Parathyroid adenoma (tissue), 2 donors: ENCODE data around the gene DPM2.
A peak's percentile ranks its signal among the peaks of the same experiment; 100 is the strongest.

Experiments
- H2AFZ ChIP-seq: fragments of 300-600 bp; sonication (generic); one replicate; pipeline ENCODE4 v1.7.0; 2017; ENCODE audit warnings: antibody characterized with exemption, mild to moderate bottlenecking
- H3K27ac ChIP-seq: fragments of 300-600 bp; sonication (generic); one replicate; pipeline ENCODE4 v1.7.0; 2017
- H3K27me3 ChIP-seq: fragments of 300-600 bp; sonication (generic); one replicate; pipeline ENCODE4 v1.7.0; 2017; ENCODE audit warnings: low read length; ENCODE audit not compliant: control insufficient read depth, insufficient read depth
- H3K36me3 ChIP-seq: fragments of 300-600 bp; sonication (generic); one replicate; pipeline ENCODE4 v1.7.0; 2017; ENCODE audit warnings: low read length; ENCODE audit not compliant: control insufficient read depth, insufficient read depth
- H3K4me1 ChIP-seq: fragments of 300-600 bp; sonication (generic); one replicate; pipeline ENCODE4 v1.7.0; 2017; ENCODE audit warnings: control low read depth
- H3K4me2 ChIP-seq: fragments of 300-600 bp; sonication (generic); one replicate; pipeline ENCODE4 v1.7.0; 2017; ENCODE audit warnings: low read length
- H3K4me3 ChIP-seq: fragments of 300-600 bp; sonication (generic); one replicate; pipeline ENCODE4 v1.7.0; 2017; ENCODE audit warnings: low read depth, low read length
- H3K79me2 ChIP-seq: fragments of 300-600 bp; sonication (generic); one replicate; pipeline ENCODE4 v1.7.0; 2017; ENCODE audit warnings: control low read depth
- H3K9ac ChIP-seq: fragments of 300-600 bp; sonication (generic); one replicate; pipeline ENCODE4 v1.7.0; 2017; ENCODE audit warnings: mild to moderate bottlenecking
- H3K9me3 ChIP-seq: fragments of 300-600 bp; sonication (generic); one replicate; pipeline ENCODE4 v1.7.0; 2017; ENCODE audit warnings: low read length; ENCODE audit not compliant: control insufficient read depth
- CTCF ChIP-seq: fragments of 300-600 bp; sonication (generic); IDR thresholded peaks from one replicate; pipeline ENCODE4 v1.7.0; 2017; ENCODE audit warnings: antibody characterized with exemption, mild to moderate bottlenecking
- donor health status: primary hyperparathyroidism.

DPM2 gene

GRCh38 chr9:127925959-127926905 lies 11.4 kb downstream of the DPM2 start:
- Histone ChIP-seq H3K79me2 (no peaks in the 10 kb centered on the region), H3K4me2 (peak overlapping the region; percentile 74), H3K4me3 (peak overlapping the region; percentile 38), H3K4me1 (peaks cover 5% of the 10 kb centered on the region), H3K27me3 (no peaks in the 10 kb centered on the region), H3K9ac (no peak overlapping the region), H3K9me3 (no peaks in the 10 kb centered on the region), H2AFZ (peak overlapping the region; percentile 70), H3K36me3 (no peaks in the 10 kb centered on the region), H3K27ac (no peak overlapping the region)
- no peak for TF ChIP-seq CTCF

DNA sequence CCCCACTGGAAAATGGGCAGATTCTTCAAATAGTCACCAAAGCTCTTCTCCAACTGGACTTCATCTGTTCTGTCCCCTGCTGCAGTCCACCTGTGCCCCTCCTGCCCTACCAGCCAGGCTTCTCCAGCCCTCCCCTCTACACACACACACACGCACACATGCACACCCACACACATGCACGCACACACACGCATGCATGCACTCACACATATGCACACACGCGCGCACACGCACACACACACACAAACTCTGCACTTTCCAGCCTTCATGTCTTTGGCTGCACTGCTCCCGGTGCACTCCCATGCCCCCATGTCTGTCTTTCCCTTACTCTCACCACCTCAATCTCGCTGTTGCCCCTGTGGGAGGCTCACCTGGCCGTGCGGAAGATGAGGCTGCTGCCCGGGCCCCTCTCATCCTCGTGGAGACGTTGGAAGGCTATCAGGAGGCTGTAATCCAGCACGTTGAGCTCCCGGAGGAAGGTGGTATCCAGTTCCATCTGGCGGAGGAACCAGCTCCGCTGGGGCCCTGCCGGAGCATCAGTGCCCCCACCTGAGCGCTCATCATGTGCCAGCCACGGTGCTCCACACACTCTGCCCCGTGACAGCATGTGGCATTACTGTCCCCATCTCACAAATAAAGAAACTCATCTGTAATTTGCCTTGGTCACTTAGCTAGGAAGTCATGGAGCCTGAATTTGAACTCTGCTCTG lies 12.8 kb downstream of the DPM2 start:
- no peaks in the 10 kb centered on the region for H3K36me3 ChIP-seq
- H3K4me3 ChIP-seq: no peak overlapping the region
- TF ChIP-seq CTCF: no peak
- H3K9ac ChIP-seq: no peak overlapping the region
- no peaks in the 10 kb centered on the region for H3K79me2 ChIP-seq
- H3K4me2 ChIP-seq: no peak overlapping the region
- H2AFZ ChIP-seq: no peak overlapping the region
- no peaks in the 10 kb centered on the region for H3K27me3 ChIP-seq
- no peak overlapping the region for H3K27ac ChIP-seq
- H3K4me1 ChIP-seq: peaks cover 3% of the 10 kb centered on the region
- no peaks in the 10 kb centered on the region for H3K9me3 ChIP-seq

GRCh38 chr9:127923771-127924170 lies 13.9 kb downstream of the DPM2 start:
- peaks cover 8% of the 10 kb centered on the region for H3K4me1 ChIP-seq
- H3K9ac ChIP-seq: no peak overlapping the region
- H3K4me2 ChIP-seq: no peak overlapping the region
- no peaks in the 10 kb centered on the region for H3K9me3 ChIP-seq
- H3K79me2 ChIP-seq: no peaks in the 10 kb centered on the region
- no peak overlapping the region for H3K27ac ChIP-seq
- H3K27me3 ChIP-seq: no peaks in the 10 kb centered on the region
- no peak for TF ChIP-seq CTCF
- no peak overlapping the region for H3K4me3 ChIP-seq
- no peaks in the 10 kb centered on the region for H3K36me3 ChIP-seq
- no peak overlapping the region for H2AFZ ChIP-seq

DNA sequence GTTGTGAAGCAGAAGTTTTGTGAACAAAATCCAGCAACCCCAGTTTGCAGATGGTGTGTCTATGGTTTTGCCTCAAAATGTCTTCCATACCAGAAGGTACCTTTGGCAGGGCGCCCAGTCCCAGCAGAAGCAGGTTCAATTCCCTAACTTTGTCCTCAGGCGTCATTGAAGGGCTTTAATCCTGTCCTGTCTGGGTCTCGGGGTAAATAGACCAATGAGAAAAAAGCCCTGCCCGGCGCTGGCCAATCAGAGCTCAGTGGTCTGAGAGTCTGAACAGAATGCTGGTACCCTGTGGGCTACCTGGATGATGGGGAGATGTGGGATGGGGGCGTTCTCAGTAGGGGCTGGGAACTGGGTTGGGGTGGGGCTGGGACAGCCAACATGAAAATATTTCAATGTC lies 14.6 kb downstream of the DPM2 start:
- Histone ChIP-seq H3K9ac (no peak overlapping the region), H3K4me2 (no peak overlapping the region), H3K4me3 (no peak overlapping the region), H3K9me3 (no peaks in the 10 kb centered on the region), H3K4me1 (peaks cover 9% of the 10 kb centered on the region), H3K79me2 (no peaks in the 10 kb centered on the region), H3K27ac (no peak overlapping the region), H2AFZ (no peak overlapping the region), H3K36me3 (no peaks in the 10 kb centered on the region), H3K27me3 (no peaks in the 10 kb centered on the region)
- no peak for TF ChIP-seq CTCF
